Lower leg skin (tissue), 4 donors: Measurements from ENCODE around the gene PRICKLE1. TPM values are rescaled to one million over a fixed set of nuclear protein-coding genes. Genes with fewer than 3 reads are reported as not detected.

ENCODE experiments used
- DNase-seq, 2 donors: peaks; one replicate each; pipeline ENCODE4 v3.0.0-alpha.2; 2019; ENCODE audit warnings: low spot score in 2 of 2
- H3K4me3 ChIP-seq: fragments of 200-600 bp; sonication (generic); 2 replicates; pipeline ENCODE4 v1.5.1; 2017; ENCODE audit warnings: mild to moderate bottlenecking, low read depth; ENCODE audit not compliant: poor library complexity, severe bottlenecking
- CTCF ChIP-seq, 3 donors: fragments of 450-650 bp; IDR thresholded peaks; one replicate each; pipeline ENCODE4 v1.5.1; 2016; ENCODE audit warnings: antibody characterized with exemption in 3 of 3, mild to moderate bottlenecking in 3 of 3, moderate library complexity in 2 of 3
- POLR2A ChIP-seq, 2 donors: fragments of 450-650 bp; IDR thresholded peaks; one replicate each; pipeline ENCODE4 v1.6.1; 2016 to 2017; ENCODE audit warnings: antibody characterized with exemption in 2 of 2, mild to moderate bottlenecking in 1 of 2, moderate library complexity in 1 of 2
- WGBS, 2 donors: methylation state at CpG; one replicate each; pipeline ENCODE4 v1.1.5; 2018; 5-methylcytosine and 5-hydroxymethylcytosine counted together
- intact Hi-C: fragments of 100-400 bp; cut with DNase I; formaldehyde crosslinking; loops from one replicate; pipeline ENCODE4 v1.15.0; 2023; ENCODE audit warnings: low total_unique reads
- total RNA-seq, 4 donors: library from RNA; depleted of rRNA; stranded (reverse); fragments of >200 nt; gene quantifications; one replicate each; pipeline ENCODE4 v1.1.0, GENCODE V29; 2016

PRICKLE1 gene
- total RNA-seq, 4 donors from 2014 or later, result 3.8 to 39.8 (median 14.4) TPM

- WGBS, 2 donors, result 81% methylated on average over 3 of the region's 3 CpGs
- no peak for TF ChIP-seq CTCF (IDR thresholded peaks at IDR 0.05)
- TF ChIP-seq POLR2A (IDR thresholded peaks at IDR 0.05), result no peak
- DNase-seq, result no peak
- intact Hi-C loops, result no loop called here
- no peak overlapping the region for H3K4me3 ChIP-seq
Measured at GRCh38 chr12:42447371-42447786, 142.2 kb downstream of the PRICKLE1 start.

GRCh38 chr12:42446761-42447160 lies 142.8 kb downstream of the PRICKLE1 start:
- no peak for DNase-seq
- TF ChIP-seq POLR2A (IDR thresholded peaks at IDR 0.05) (no peak), CTCF (IDR thresholded peaks at IDR 0.05) (no peak)
- 60% methylated on average over 6 of the region's 6 CpGs for WGBS, 2 donors
- intact Hi-C loops, result no loop called here
- no peak overlapping the region for H3K4me3 ChIP-seq

- intact Hi-C loops, result no loop called here
- WGBS, 2 donors, result 92 to 94% methylated on average over 16 of the region's 16 CpGs
- no peak for TF ChIP-seq CTCF (IDR thresholded peaks at IDR 0.05)
- TF ChIP-seq POLR2A (IDR thresholded peaks at IDR 0.05), result no peak
- H3K4me3 ChIP-seq, result no peak overlapping the region
- no peak for DNase-seq
Measured at GRCh38 chr12:42445891-42446290, 143.7 kb downstream of the PRICKLE1 start.

- WGBS, 2 donors, result 91 to 95% methylated on average over 7 of the region's 7 CpGs
Measured at GRCh38 chr12:42444192-42444943, 145.2 kb downstream of the PRICKLE1 start.

GRCh38 chr12:42442888-42443287 lies 146.7 kb downstream of the PRICKLE1 start:
- no peak for DNase-seq
- 95 to 98% methylated on average over 8 of the region's 8 CpGs for WGBS, 2 donors
- H3K4me3 ChIP-seq, result no peak overlapping the region
- TF ChIP-seq CTCF (IDR thresholded peaks at IDR 0.05) (no peak), POLR2A (IDR thresholded peaks at IDR 0.05) (no peak)
- intact Hi-C loops, result no loop called here

More at GRCh38 chr12:42444192-42444943, 145.2 kb downstream of the PRICKLE1 start:
- TF ChIP-seq CTCF (IDR thresholded peaks at IDR 0.05) (no peak), POLR2A (IDR thresholded peaks at IDR 0.05) (no peak)
- DNase-seq, result no peak
- H3K4me3 ChIP-seq, result no peak overlapping the region
- intact Hi-C loops, result no loop called here
